ENCODE measurements around the gene ZNF785. TPM values are rescaled to one million over a fixed set of nuclear protein-coding genes. Genes with fewer than 3 reads are reported as not detected.

The ZNF785 gene
- total and polyA plus RNA-seq, 3 donors from 2014 or later, result 5.9 to 17.1 (median 14.8) TPM

DNA sequence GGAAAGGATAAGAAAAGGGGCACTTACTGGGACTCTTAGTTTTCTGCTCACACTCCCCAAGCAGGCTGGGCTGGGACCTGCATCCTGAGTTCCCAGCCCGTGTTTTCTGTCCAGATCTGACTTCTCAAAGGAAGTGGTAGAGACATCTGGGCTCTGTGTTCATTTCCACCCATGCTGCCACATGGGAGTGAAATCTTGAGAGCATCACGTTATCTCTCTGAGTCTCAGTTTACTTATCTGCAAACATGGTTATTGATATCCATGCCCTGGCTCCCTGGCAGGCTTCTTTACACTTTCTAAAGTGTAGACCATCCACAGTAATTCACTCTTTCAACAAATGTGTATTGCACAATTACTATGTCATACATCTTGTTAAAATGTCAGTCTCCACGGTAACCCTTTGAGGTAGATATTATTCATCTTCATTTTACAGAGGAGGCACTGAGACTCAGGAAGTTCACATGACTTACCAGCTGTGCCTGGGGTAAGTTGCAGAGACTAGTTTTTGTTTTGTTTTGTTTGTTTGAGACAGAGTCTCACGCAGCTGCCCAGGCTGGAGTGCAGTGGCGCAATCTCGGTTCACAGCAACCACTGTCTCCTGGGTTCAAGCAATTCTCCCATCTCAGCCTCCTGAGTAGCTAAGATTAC lies 17.4 kb downstream of the ZNF785 start:
- H3K4me3 ChIP-seq, result no peak overlapping the region
- DNase-seq, result no peak
- intact Hi-C loops (cut with DNase I; ENCODE audit: low total_unique reads), result no loop called here
- no peak for TF ChIP-seq POLR2A (IDR thresholded peaks at IDR 0.05)
- TF ChIP-seq, protein P1, sequence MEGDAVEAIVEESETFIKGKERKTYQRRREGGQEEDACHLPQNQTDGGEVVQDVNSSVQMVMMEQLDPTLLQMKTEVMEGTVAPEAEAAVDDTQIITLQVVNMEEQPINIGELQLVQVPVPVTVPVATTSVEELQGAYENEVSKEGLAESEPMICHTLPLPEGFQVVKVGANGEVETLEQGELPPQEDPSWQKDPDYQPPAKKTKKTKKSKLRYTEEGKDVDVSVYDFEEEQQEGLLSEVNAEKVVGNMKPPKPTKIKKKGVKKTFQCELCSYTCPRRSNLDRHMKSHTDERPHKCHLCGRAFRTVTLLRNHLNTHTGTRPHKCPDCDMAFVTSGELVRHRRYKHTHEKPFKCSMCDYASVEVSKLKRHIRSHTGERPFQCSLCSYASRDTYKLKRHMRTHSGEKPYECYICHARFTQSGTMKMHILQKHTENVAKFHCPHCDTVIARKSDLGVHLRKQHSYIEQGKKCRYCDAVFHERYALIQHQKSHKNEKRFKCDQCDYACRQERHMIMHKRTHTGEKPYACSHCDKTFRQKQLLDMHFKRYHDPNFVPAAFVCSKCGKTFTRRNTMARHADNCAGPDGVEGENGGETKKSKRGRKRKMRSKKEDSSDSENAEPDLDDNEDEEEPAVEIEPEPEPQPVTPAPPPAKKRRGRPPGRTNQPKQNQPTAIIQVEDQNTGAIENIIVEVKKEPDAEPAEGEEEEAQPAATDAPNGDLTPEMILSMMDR (IDR thresholded peaks at IDR 0.05), result no peak
- H3K36me3 ChIP-seq (ENCODE audit: low read depth, missing control alignments), result no peaks in the 10 kb centered on the region
- peaks cover 9% of the 10 kb centered on the region for H3K4me1 ChIP-seq
- 76 to 83% methylated on average over 6 of the region's 6 CpGs for WGBS, 2 donors
- H3K9me3 ChIP-seq, result no peaks in the 10 kb centered on the region
- H3K27ac ChIP-seq, result no peak overlapping the region
- H3K27me3 ChIP-seq, result no peaks in the 10 kb centered on the region

DNA sequence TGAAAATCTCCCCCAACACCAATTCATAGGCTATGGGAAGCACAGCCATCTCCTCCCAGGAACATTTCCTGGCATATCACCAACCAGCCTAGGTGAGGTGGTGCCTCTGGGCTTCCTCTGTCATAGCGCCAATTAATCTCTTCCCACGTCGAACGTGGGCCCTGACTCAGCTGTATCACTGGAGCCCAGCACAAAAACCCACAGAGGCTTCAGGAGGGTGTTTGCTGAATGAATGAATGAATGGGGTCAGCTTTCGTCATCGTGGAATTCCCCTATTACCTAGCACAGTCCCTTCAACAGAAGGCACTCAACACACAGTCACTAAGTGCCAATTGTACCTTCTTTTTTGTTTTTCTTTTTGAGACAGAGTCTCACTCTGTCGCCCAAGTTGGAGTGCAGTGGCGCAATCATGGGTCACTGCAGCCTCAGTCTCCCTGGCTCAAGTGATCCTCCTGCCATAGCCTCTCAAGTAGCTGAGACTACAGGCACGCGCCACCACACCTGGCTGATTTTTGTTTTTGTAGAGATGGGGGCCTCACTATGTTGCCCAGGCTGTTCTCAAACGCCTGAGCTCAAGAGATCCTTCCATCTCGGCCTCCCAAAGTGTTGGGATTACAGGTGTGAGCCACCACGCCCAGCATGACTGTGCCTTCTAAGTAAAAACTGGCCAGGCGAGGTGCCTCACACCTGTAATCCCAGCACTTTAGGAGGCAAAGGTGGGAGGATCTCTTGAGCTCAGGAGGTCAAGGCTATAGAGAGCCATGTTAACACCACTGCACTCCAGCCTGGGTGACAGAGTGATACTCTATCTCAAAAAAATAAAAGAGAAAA lies 18.1 kb downstream of the ZNF785 start:
- H3K9me3 ChIP-seq, result no peaks in the 10 kb centered on the region
- H3K27me3 ChIP-seq, result no peaks in the 10 kb centered on the region
- no peak overlapping the region for H3K4me3 ChIP-seq
- WGBS, 2 donors, result 86 to 89% methylated on average over 14 of the region's 14 CpGs
- no peak overlapping the region for H3K27ac ChIP-seq
- peaks cover 6% of the 10 kb centered on the region for H3K4me1 ChIP-seq
- H3K36me3 ChIP-seq (ENCODE audit: low read depth, missing control alignments), result no peaks in the 10 kb centered on the region
- DNase-seq, result no peak
- intact Hi-C loops (cut with DNase I; ENCODE audit: low total_unique reads), result no loop called here
- no peak for TF ChIP-seq POLR2A (IDR thresholded peaks at IDR 0.05)
- TF ChIP-seq, protein P1 (IDR thresholded peaks at IDR 0.05), result no peak

DNA sequence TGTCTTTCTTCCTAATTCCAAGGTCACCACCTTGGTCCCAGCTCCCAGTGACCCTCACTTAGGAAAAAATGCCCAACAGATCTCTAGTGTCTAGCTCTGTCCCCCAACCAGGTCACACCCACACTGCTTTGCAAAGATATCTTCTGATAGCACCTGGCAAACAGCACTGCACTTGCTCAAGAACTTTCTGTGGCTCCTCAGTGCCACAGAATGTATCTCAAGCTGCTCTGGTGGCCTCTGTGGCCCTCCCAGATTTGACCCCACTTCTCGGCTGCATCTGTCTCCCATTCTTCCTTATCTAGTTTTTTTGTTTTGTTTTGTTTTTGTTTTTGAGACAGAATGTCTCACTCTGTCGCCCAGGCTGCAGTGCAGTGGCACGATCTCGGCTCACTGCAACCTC lies 19.0 kb downstream of the ZNF785 start:
- intact Hi-C loops (cut with DNase I; ENCODE audit: low total_unique reads), result no loop called here
- Histone ChIP-seq H3K4me3 (no peak overlapping the region), H3K36me3 (ENCODE audit: low read depth, missing control alignments) (no peaks in the 10 kb centered on the region), H3K27ac (no peak overlapping the region), H3K9me3 (no peaks in the 10 kb centered on the region), H3K4me1 (peaks cover 4% of the 10 kb centered on the region), H3K27me3 (no peaks in the 10 kb centered on the region)
- no peak for TF ChIP-seq POLR2A (IDR thresholded peaks at IDR 0.05)
- TF ChIP-seq, protein P1 (IDR thresholded peaks at IDR 0.05), result no peak
- 91% methylated on average over 4 of the region's 4 CpGs for WGBS, 2 donors
- no peak for DNase-seq

DNA sequence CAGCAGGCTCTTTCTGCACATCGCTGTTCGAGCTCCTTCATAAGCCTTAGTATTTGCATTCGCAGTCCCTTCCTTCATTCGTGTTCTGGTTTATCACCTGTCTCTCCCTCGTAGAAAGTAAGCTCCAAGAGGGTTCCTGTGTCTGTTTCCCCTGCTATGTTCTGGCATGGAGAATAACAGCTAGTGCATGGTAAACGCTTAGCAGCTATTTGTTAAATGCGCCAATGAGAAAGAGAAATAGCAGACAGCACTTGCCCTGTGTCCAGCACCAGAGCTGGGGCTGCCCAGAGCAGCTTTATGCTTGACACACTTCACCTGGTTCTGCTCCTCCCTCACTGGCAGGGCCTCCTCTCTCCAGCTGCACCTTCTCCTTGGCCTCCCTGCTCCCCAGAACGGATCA lies 19.5 kb downstream of the ZNF785 start:
- intact Hi-C loops (cut with DNase I; ENCODE audit: low total_unique reads), result no loop called here
- Histone ChIP-seq H3K27ac (no peak overlapping the region), H3K4me1 (peaks cover 8% of the 10 kb centered on the region), H3K9me3 (no peaks in the 10 kb centered on the region), H3K36me3 (ENCODE audit: low read depth, missing control alignments) (no peaks in the 10 kb centered on the region), H3K27me3 (no peaks in the 10 kb centered on the region), H3K4me3 (no peak overlapping the region)
- 61 to 64% methylated on average over 8 of the region's 8 CpGs for WGBS, 2 donors
- DNase-seq, result no peak
- TF ChIP-seq POLR2A (IDR thresholded peaks at IDR 0.05), result no peak
- TF ChIP-seq, protein P1 (IDR thresholded peaks at IDR 0.05), result no peak
